ENCODE data around the gene FCHO1. TPM values are rescaled to one million over a fixed set of nuclear protein-coding genes. Genes with fewer than 3 reads are reported as not detected.
A peak's percentile ranks its signal among the peaks of the same experiment; 100 is the strongest.

Gene FCHO1, protein sequence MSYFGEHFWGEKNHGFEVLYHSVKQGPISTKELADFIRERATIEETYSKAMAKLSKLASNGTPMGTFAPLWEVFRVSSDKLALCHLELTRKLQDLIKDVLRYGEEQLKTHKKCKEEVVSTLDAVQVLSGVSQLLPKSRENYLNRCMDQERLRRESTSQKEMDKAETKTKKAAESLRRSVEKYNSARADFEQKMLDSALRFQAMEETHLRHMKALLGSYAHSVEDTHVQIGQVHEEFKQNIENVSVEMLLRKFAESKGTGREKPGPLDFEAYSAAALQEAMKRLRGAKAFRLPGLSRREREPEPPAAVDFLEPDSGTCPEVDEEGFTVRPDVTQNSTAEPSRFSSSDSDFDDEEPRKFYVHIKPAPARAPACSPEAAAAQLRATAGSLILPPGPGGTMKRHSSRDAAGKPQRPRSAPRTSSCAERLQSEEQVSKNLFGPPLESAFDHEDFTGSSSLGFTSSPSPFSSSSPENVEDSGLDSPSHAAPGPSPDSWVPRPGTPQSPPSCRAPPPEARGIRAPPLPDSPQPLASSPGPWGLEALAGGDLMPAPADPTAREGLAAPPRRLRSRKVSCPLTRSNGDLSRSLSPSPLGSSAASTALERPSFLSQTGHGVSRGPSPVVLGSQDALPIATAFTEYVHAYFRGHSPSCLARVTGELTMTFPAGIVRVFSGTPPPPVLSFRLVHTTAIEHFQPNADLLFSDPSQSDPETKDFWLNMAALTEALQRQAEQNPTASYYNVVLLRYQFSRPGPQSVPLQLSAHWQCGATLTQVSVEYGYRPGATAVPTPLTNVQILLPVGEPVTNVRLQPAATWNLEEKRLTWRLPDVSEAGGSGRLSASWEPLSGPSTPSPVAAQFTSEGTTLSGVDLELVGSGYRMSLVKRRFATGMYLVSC
- polyA plus RNA-seq (ENCODE audit: insufficient read length) = 1.6 TPM
- long read RNA-seq, donor 1 = 0 reads
- long read RNA-seq, donor 2 = 0 reads
- long read RNA-seq, donor 3 = 0 reads
- long read RNA-seq, donor 4 = 0 reads
- long read RNA-seq, donor 5 = 0 reads
- long read RNA-seq, donor 6 = 0 reads
- long read RNA-seq, donor 7 = 0 reads
- long read RNA-seq, donor 8 = 0 reads

GRCh38 chr19:17751103-17751911 lies at the start of gene FCHO1:
Gene FCHO1, plus strand, starts transcription at chr19:17751477. Its CDS starts 3,688 bp downstream, at chr19:17755165.
- no peak for DNase-seq

DNA sequence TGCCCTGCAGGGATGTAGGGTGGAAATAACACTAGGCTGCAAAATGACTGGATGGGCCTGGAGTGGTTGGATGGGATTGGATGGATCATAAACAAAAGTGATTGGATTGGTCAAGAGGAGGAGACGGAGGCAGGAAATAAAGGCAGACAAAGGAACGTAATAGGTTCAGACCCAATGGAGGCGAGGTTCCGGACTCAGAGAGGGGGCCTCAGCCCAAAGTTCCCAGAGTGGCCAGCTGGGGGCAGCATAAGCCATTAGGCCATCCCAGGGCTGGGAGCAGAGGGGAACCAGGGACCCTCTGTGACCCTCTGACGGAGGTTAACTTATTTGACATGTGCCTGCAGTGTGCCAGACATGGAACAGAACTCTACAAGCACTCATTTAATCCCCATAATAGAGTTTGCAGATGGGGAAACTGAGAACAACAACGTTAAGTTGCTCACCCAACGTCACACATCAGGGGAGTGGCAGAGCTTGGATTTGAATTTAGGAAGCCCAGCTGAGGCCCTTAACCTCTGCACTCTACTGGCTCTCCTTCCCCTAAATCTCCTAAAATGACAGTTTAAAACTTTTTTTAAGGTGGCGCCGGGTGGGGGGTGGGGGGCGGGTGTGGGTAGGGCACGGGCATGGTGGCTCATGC lies 47.3 kb upstream of the FCHO1 start:
- no peak for DNase-seq

DNA sequence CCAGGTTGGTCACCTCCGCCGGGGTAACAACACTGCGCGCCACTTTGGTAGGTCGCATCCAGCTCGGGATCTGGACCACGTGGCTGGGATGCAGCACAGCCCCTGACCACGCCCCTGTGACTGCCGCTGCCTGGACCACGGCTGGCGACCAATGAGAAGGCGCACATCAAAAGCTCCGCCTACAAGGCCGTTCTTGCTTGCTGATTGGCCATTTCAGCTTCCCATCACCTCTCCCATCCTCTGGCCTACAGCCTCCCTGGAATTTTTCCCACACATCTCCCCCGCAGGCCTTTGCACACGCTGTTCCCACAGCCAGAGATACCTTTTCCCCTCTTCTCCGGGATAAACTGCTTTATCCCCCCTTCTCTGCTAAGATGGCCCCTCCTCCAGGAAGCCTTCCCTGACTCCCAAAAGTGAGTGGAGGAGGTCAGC lies 44.5 kb upstream of the FCHO1 start:
- no peak for DNase-seq

- DNase-seq = no peak
Observed at GRCh38 chr19:17711851-17712250, 39.4 kb upstream of the FCHO1 start.

DNA sequence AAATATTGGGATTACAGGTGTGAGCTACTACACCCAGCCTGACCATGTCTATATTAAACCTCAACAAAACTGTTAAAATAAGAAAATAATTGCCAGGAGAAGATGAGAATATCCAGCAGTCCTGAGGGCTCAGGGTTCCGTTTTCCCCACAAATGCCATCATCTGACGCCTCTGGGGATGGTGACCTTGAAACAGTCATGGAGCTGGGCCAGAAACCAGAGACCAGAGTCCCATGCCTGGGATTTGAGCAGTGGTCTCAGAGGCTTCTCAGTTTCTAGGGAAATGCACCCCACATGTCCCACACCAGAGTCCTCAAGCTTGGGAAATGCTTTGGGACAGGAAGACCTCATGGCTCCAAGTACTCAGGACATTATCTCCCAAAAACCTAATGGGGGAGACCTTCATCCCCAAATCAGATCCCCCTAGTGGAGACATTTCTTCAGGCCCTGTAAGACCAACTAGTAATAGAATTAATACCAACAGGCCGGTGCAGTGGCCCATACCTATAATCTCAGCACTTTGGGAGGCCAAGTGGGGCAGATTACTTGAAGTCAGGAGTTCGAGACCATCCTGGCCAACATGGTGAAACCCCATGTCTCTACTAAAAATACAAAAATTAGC lies 34.9 kb upstream of the FCHO1 start:
- no peak for DNase-seq

- DNase-seq = no peak
Observed at GRCh38 chr19:17718550-17718946, 32.7 kb upstream of the FCHO1 start.

- peak; percentile 64 for DNase-seq
Observed at GRCh38 chr19:17718947-17719711, 32.1 kb upstream of the FCHO1 start, which contains the start of gene MAP1S. Gene MAP1S, plus strand, starts transcription at chr19:17719480. Its CDS starts 23 bp downstream, at chr19:17719503.

- no peak for DNase-seq
Observed at GRCh38 chr19:17719730-17720400, 31.4 kb upstream of the FCHO1 start.

DNA sequence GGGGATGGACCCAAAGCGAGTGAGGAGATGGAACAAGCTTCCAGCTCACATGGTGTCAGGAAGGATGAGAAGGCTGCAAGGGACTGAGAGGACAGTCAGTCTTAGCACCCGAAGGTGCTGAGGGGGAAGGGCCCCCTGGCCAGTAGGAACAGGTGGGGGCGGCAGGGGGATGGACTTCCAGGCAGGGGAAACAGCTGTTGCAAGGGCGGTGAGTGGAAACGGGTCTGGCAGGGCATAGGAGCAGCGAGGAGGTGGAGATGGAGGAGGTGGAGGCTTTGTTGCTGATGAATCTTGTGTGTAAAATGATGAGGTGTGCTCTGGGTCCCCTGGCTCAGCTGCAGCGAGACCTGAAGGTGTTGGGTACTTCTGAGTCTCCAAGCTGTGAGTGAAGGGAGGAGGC lies 30.8 kb upstream of the FCHO1 start:
- DNase-seq = no peak

DNA sequence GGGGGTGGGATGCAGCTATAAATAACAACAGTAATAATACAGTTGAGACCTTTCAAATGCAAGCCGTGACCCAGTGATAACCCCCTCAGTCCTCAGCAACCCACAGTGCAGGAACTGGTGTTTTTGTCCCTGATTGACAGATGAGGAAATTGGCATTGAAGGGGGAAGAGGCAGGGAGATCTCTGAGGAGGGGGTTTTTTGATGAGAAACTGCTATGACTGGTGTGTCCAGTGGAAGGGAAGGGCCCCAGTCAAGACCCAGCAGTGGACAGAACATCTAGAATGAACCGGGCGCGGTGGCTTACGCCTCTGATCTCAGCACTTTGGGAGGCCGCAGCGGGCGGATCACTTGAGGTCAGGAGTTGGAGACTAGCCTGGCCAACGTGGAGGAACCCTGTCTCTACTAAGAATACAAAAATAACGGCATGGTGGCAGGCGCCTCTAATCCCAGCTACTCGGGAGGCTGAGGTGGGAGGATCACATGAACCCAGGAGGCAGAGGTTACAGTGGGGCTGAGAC lies 30.1 kb upstream of the FCHO1 start:
- no peak for DNase-seq

DNA sequence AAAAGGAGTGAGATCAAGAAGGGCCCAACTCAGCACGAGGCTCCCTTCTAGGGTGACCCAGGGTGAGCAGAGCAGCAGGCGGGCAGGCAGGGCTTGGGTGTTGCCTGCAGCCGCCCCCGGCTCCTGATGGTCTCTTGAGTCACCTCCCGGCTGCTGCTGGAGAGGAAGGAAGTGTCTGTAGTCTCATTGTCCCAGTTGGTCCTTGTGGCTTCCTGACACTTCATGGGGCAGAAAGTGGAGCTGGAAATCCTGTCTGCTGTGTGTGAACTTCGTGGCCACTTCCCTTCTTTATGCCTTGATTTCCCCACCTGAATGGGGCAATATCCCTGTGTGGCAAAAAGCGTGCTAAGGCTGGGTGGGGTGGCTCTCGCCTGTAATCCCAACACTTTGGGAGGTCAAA lies 29.5 kb upstream of the FCHO1 start:
- DNase-seq = no peak

DNA sequence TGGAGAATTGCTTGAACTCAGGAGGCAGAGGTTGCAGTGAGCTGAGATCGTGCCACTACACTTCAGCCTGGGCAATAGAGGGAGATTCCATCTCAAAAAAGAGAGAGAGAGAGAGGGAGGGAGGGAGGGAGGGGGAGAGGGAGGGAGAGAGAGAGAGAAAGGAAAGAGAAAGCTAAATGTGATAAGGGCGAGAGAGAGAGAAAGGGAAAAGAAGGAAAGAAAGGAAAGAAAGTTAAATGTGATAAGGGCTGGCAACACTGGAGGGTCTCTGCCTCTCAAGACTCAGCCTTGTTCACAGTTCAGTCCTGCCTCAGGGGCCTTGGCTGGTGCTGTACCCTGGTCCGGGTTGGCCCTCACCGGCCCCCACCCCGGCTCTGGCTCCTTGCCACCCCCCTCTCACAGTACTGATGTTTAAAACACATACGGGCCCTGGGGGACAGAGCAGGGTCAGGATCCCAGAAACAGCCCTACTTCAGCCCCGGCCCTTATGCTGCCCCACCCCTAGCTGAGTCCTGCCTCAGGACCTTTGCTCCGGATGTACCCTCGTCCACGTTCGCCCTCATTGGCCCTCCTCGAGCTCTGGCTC lies 28.5 kb upstream of the FCHO1 start:
- DNase-seq = no peak

DNA sequence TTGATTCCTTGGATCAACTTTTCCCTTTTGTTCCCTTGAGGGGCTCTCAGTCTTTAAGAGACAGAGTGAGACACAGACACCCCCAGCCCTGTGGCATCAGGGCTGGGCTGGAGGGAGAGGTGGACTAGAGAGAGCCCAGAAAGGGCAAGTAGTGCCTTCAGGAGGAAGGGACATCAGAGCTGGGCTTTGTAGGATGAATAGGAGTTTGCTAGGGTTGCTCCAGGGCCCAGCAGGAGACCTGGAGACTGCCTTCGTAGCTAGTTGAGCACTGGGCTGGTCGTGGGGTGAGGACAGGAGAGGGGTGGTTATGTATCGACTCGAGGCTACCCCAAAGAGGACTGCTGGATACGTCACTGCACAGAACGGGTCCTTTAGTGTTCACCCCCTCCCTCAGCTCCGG lies 26.6 kb upstream of the FCHO1 start:
- DNase-seq = no peak

- no peak for DNase-seq
Observed at GRCh38 chr19:17725422-17726078, 25.7 kb upstream of the FCHO1 start.

GRCh38 chr19:17726136-17726741 lies 25.0 kb upstream of the FCHO1 start:
- no peak for DNase-seq

DNA sequence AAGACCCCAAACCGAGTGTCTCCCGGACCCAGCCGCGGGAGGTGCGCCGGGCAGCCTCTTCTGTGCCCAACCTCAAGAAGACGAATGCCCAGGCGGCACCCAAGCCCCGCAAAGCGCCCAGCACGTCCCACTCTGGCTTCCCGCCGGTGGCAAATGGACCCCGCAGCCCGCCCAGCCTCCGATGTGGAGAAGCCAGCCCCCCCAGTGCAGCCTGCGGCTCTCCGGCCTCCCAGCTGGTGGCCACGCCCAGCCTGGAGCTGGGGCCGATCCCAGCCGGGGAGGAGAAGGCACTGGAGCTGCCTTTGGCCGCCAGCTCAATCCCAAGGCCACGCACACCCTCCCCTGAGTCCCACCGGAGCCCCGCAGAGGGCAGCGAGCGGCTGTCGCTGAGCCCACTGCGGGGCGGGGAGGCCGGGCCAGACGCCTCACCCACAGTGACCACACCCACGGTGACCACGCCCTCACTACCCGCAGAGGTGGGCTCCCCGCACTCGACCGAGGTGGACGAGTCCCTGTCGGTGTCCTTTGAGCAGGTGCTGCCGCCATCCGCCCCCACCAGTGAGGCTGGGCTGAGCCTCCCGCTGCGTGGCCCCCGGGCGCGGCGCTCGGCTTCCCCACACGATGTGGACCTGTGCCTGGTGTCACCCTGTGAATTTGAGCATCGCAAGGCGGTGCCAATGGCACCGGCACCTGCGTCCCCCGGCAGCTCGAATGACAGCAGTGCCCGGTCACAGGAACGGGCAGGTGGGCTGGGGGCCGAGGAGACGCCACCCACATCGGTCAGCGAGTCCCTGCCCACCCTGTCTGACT lies 24.1 kb upstream of the FCHO1 start:
- no peak for DNase-seq

GRCh38 chr19:17727843-17728242 lies 23.4 kb upstream of the FCHO1 start:
- DNase-seq = no peak

Data from left kidney (tissue), 8 donors.